Omental fat pad (tissue), 4 donors: ENCODE results near the gene DDX42. TPM values are rescaled to one million over a fixed set of nuclear protein-coding genes. Genes with fewer than 3 reads are reported as not detected.
"Not testable (repeated sequence)": the region's sequence is repeated elsewhere in the genome, so short reads cannot be mapped to it uniquely, and the experiment has no call there.

Experiments used
- ATAC-seq: fragments of 150-250 bp; one replicate; pipeline ENCODE4 v1.9.1; 2016; ENCODE audit warnings: mild to moderate bottlenecking, moderate library complexity; ENCODE audit not compliant: low FRiP score
- DNase-seq: peaks from one replicate; pipeline ENCODE4 v3.0.0-alpha.2; 2019; ENCODE audit warnings: low spot score
- CTCF ChIP-seq, 3 donors: fragments of 450-650 bp; IDR thresholded peaks; one replicate each; pipeline ENCODE4 v1.5.1; 2016 to 2017; ENCODE audit warnings: antibody characterized with exemption in 3 of 3, mild to moderate bottlenecking in 3 of 3, moderate library complexity in 2 of 3
- total RNA-seq, 4 donors: library from RNA; depleted of rRNA; stranded (reverse); fragments of >200 nt; gene quantifications; one replicate each; pipeline ENCODE4 v1.1.0, GENCODE V29; 2016

The DDX42 gene
- total RNA-seq, 4 donors from 2014 or later = 87.2 to 150 (median 112) TPM

- ATAC-seq (no peak), DNase-seq (no peak)
- no peak for TF ChIP-seq CTCF (IDR thresholded peaks at IDR 0.05)
These were observed 85.3 kb downstream of the DDX42 start for GRCh38 chr17:63859257-63859656.

- not testable (repeated sequence) for DNase-seq, ATAC-seq
These were observed 92.7 kb downstream of the DDX42 start for GRCh38 chr17:63866625-63867024.

Other genes starting within 250 kb of the DDX42 start
- 10 to 100 TPM; 18.8 to 29.3 (median 27.3) TPM for gene DCAF7, start 223.7 kb upstream of the DDX42 start, total RNA-seq
- gene TACO1, start 173.3 kb upstream of the DDX42 start, total RNA-seq = 10 to 100 TPM in 2 of 4 donors, 1 to 10 TPM in 2; 8.5 to 12.0 (median 10.1) TPM
- 10 to 100 TPM; 47.0 to 89.8 (median 53.7) TPM for gene MAP3K3, start 151.8 kb upstream of the DDX42 start, total RNA-seq
- 10 to 100 TPM in 2 of 4 donors, 1 to 10 TPM in 2; 4.4 to 44.9 (median 16.5) TPM for gene LIMD2, start 74.0 kb upstream of the DDX42 start, total RNA-seq
- gene STRADA, start 32.4 kb upstream of the DDX42 start, total RNA-seq = 10 to 100 TPM; 16.5 to 32.3 (median 22.4) TPM
- 100 to 1,000 TPM in 1 of 4 donors, 10 to 100 TPM in 3; 59.2 to 103 (median 62.0) TPM for gene CCDC47, start 573 bp upstream of the DDX42 start, total RNA-seq
- 100 to 1,000 TPM in 3 of 4 donors, 10 to 100 TPM in 1; 91.0 to 119 (median 103) TPM for gene PSMC5, start 53.3 kb downstream of the DDX42 start, total RNA-seq
- 10 to 100 TPM; 39.1 to 46.4 (median 40.4) TPM for gene FTSJ3, start 53.5 kb downstream of the DDX42 start, total RNA-seq
- gene SMARCD2, start 68.5 kb downstream of the DDX42 start, total RNA-seq = 100 to 1,000 TPM in 3 of 4 donors, 10 to 100 TPM in 1; 77.5 to 246 (median 109) TPM
- gene CSH2, start 99.5 kb downstream of the DDX42 start, total RNA-seq = not detected
- gene GH2, start 107.8 kb downstream of the DDX42 start, total RNA-seq = not detected
- not detected for gene CSH1, start 122.4 kb downstream of the DDX42 start, total RNA-seq
- gene CSHL1, start 137.1 kb downstream of the DDX42 start, total RNA-seq = not detected
- gene GH1, start 144.7 kb downstream of the DDX42 start, total RNA-seq = not detected
- 10 to 100 TPM in 1 of 4 donors, 1 to 10 TPM in 3; 4.0 to 15.8 (median 6.0) TPM for gene CD79B, start 158.2 kb downstream of the DDX42 start, total RNA-seq
- gene SCN4A, start 198.7 kb downstream of the DDX42 start, total RNA-seq = 10 to 100 TPM in 3 of 4 donors, 1 to 10 TPM in 1; 7.0 to 43.3 (median 15.1) TPM
- gene PRR29, start 224.2 kb downstream of the DDX42 start, total RNA-seq = 1 to 10 TPM in 1 of 4 donors, under 1 TPM in 3; 0.19 to 1.1 (median 0.55) TPM
- 100 to 1,000 TPM in 3 of 4 donors, 10 to 100 TPM in 1; 57.7 to 252 (median 137) TPM for gene ICAM2, start 246.5 kb downstream of the DDX42 start, total RNA-seq